PC-9 (cell line): ENCODE results near the gene AIRE. TPM values are rescaled to one million over a fixed set of nuclear protein-coding genes. Genes with fewer than 3 reads are reported as not detected.

Experiments
- BruUV-seq: library from RNA; stranded (reverse); fragments of 400-500 nt; replicated peaks from 2 replicates; lab custom pipeline; 2021; lab: Mats Ljungman, UMichigan
- CTCF ChIA-PET: fragments of 300-600 bp; sonication (Branson Sonifier 250); formaldehyde crosslinking; loops from one replicate; lab custom pipeline; 2022; ENCODE audit warnings: antibody characterized with exemption; lab: Charles Lee
- POLR2A ChIA-PET: fragments of 300-600 bp; sonication (Branson Sonifier 250); formaldehyde crosslinking; loops from one replicate; lab custom pipeline; 2022; ENCODE audit warnings: antibody characterized with exemption; ENCODE audit not compliant: unreplicated experiment; lab: Charles Lee
- DNase-seq, 2 experiments: peaks; one replicate each; pipeline versions ENCODE4 v3.0.0 to v3.0.0-alpha.2; 2015 to 2022; ENCODE audit warnings: mixed read lengths in 1 of 2
- H2AFZ ChIP-seq: fragments of 200-600 bp; sonication (generic); 2 replicates; pipeline ENCODE4 v1.8.1; 2017; ENCODE audit warnings: antibody characterized with exemption
- H3F3A ChIP-seq: fragments of 200-600 bp; sonication (generic); 2 replicates; pipeline ENCODE4 v1.8.1; 2017; ENCODE audit warnings: antibody characterized with exemption, mild to moderate bottlenecking, low read depth; ENCODE audit not compliant: insufficient read depth
- H3K27ac ChIP-seq: fragments of 200-600 bp; sonication (generic); 2 replicates; pipeline ENCODE4 v1.6.1; 2016; ENCODE audit warnings: mixed run types
- H3K27me3 ChIP-seq: fragments of 200-600 bp; sonication (generic); 2 replicates; pipeline ENCODE4 v1.6.1; 2016; ENCODE audit warnings: low read depth, mixed run types; ENCODE audit not compliant: insufficient read depth
- H3K36me3 ChIP-seq: fragments of 200-600 bp; sonication (generic); 2 replicates; pipeline ENCODE4 v1.6.1; 2016; ENCODE audit warnings: low read depth, mixed run types
- H3K4me1 ChIP-seq: fragments of 200-600 bp; sonication (generic); replicated peaks from 2 replicates; pipeline ENCODE4 v1.6.1; 2016; ENCODE audit warnings: mixed run types; ENCODE audit not compliant: insufficient read depth
- H3K4me2 ChIP-seq: fragments of 200-600 bp; sonication (generic); 2 replicates; pipeline ENCODE4 v1.6.1; 2017; ENCODE audit warnings: mixed run types
- H3K4me3 ChIP-seq: fragments of 200-600 bp; sonication (generic); 2 replicates; pipeline ENCODE4 v1.6.1; 2016; ENCODE audit warnings: mixed run types
- H3K79me2 ChIP-seq: fragments of 200-600 bp; sonication (generic); 2 replicates; pipeline ENCODE4 v1.6.1; 2017; ENCODE audit warnings: low read depth, mixed run types
- H3K9me2 ChIP-seq: fragments of 200-600 bp; sonication (generic); 2 replicates; pipeline ENCODE4 v1.8.1; 2017; ENCODE audit warnings: mild to moderate bottlenecking; ENCODE audit not compliant: insufficient read depth
- H3K9me3 ChIP-seq: fragments of 200-600 bp; sonication (generic); 2 replicates; pipeline ENCODE4 v1.8.1; 2016; ENCODE audit warnings: low read depth; ENCODE audit not compliant: insufficient read depth
- H4K20me1 ChIP-seq: fragments of 200-600 bp; sonication (generic); 2 replicates; pipeline ENCODE4 v1.8.1; 2017; ENCODE audit not compliant: insufficient read depth
- CTCF ChIP-seq: fragments of 200-600 bp; sonication (generic); conservative IDR thresholded peaks from 2 replicates; pipeline ENCODE4 v1.6.1; 2017; ENCODE audit warnings: mixed run types, antibody characterized with exemption, mild to moderate bottlenecking, moderate library complexity
- EZH2 ChIP-seq: fragments of 200-600 bp; sonication (generic); IDR thresholded peaks from 2 replicates; pipeline ENCODE4 v1.8.0; 2017; ENCODE audit warnings: antibody characterized with exemption, low read depth
- intact Hi-C: fragments of 100-400 bp; cut with micrococcal nuclease; formaldehyde crosslinking; loops from one replicate; pipeline ENCODE4 v1.10.0; 2022; ENCODE audit not compliant: unreplicated experiment
- total RNA-seq: library from RNA; stranded (reverse); gene quantifications from 2 replicates; pipeline ENCODE4 v1.2.3, GENCODE V29; 2021

AIRE gene
- total RNA-seq, 1 experiment from 2014 or later, result not detected

GRCh38 chr21:44329086-44329889 is 43.6 kb downstream of the AIRE start:
- POLR2A ChIA-PET, result interaction anchor here (0.7 kb wide), 1 partner anchor 153 kb away, joined by 4 read pairs; no protein-coding TSS in a partner anchor
- Histone ChIP-seq H3K9me3 (no peaks in the 10 kb centered on the region), H4K20me1 (no peaks in the 10 kb centered on the region), H3K4me1 (no peaks in the 10 kb centered on the region), H3K36me3 (no peaks in the 10 kb centered on the region), H3K9me2 (no peaks in the 10 kb centered on the region), H3K79me2 (no peaks in the 10 kb centered on the region), H3K27ac (no peak overlapping the region), H3K4me2 (no peak overlapping the region), H3K27me3 (no peaks in the 10 kb centered on the region), H3K4me3 (no peak overlapping the region), H2AFZ (no peak overlapping the region), H3F3A (peaks cover 2% of the 10 kb centered on the region; the same call in 1 of the 2 replicates)
- intact Hi-C loops, result no loop called here
- CTCF ChIA-PET, result no interaction called here
- TF ChIP-seq EZH2, result no peak
- no peak for TF ChIP-seq CTCF
- DNase-seq, result no peak
- no TSS peak for BruUV-seq

DNA sequence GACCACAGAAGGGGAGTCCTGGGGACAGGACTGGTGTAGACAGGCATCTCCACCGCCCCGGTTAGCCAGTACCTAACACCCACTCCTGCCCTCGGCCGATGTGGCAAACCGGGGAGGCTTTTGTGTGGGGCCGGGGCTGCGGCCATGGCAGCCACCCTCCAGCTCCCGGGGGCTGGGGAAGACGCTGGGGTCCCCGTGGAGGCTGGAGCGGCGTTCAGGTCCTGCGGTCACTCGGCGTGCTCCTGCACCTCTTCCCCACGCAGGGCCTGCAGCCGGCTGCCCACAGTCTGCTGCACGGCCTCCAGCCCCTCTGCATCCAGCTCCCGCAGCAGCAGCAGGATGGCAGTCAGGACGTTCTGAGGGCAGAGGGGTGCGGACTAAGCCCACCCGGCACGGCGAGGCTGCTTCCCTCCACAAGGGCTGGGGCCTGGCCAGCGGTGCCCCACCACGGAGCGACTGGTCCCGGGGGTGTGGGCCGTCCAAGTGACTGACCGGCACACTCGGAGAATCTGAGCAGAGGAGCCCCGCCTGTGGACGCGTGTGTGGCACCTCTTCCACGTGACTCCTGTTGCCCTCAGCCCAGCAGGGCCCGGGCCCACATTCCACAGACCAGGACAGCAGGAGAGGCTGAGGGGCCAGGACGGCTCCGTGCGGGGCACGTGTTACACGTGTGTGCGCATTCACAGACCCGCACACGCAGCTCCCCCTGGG is 44.5 kb downstream of the AIRE start:
- H3K27ac ChIP-seq, result no peak overlapping the region
- no peak for TF ChIP-seq CTCF
- H2AFZ ChIP-seq, result no peak overlapping the region
- H3K9me3 ChIP-seq, result no peaks in the 10 kb centered on the region
- intact Hi-C loops, result no loop called here
- no peaks in the 10 kb centered on the region for H3K27me3 ChIP-seq
- POLR2A ChIA-PET, result interaction anchor here (0.7 kb wide), 1 partner anchor 152 kb away, joined by 4 read pairs; no protein-coding TSS in a partner anchor
- H3K36me3 ChIP-seq, result no peaks in the 10 kb centered on the region
- no peaks in the 10 kb centered on the region for H4K20me1 ChIP-seq
- H3K4me2 ChIP-seq, result no peak overlapping the region
- BruUV-seq, result no TSS peak
- H3F3A ChIP-seq, result peaks cover 2% of the 10 kb centered on the region; the same call in 1 of the 2 replicates
- H3K79me2 ChIP-seq, result no peaks in the 10 kb centered on the region
- CTCF ChIA-PET, result no interaction called here
- H3K4me3 ChIP-seq, result no peak overlapping the region
- H3K9me2 ChIP-seq, result no peaks in the 10 kb centered on the region
- no peak for DNase-seq
- H3K4me1 ChIP-seq, result no peaks in the 10 kb centered on the region

DNA sequence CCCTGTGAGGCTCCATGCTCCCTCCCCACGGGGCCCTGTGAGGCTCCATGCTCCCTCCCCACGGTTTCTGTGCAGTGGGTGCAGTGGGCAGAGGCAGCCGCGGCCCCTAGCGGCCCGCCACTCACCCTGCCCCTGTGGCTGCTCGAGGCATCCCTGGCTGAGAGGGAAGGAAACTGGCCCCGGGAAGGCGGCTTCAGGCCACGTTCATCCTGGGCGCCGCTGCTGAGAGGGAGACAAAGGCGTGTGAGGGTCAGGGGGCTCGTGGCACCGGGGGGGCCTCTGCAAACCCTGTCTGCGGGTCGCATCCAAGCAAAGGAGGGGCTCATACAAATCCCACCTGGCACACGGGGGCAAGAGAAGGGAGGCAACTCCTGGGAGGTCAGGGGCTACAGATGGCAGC is 45.0 kb downstream of the AIRE start:
- Histone ChIP-seq H3K4me1 (no peaks in the 10 kb centered on the region), H3K4me2 (no peak overlapping the region), H3K9me2 (no peaks in the 10 kb centered on the region), H3K27ac (no peak overlapping the region), H3F3A (peaks cover 2% of the 10 kb centered on the region; the same call in 1 of the 2 replicates), H3K27me3 (no peaks in the 10 kb centered on the region), H3K4me3 (no peak overlapping the region), H3K36me3 (no peaks in the 10 kb centered on the region), H3K79me2 (no peaks in the 10 kb centered on the region), H3K9me3 (no peaks in the 10 kb centered on the region), H4K20me1 (no peaks in the 10 kb centered on the region), H2AFZ (no peak overlapping the region)
- ChIA-PET CTCF (no interaction called here), POLR2A (no interaction called here)
- no TSS peak for BruUV-seq
- intact Hi-C loops, result no loop called here
- DNase-seq, result no peak
- TF ChIP-seq EZH2, result no peak
